ENCODE results near the gene FAM174C. TPM values are rescaled to one million over a fixed set of nuclear protein-coding genes. Genes with fewer than 3 reads are reported as not detected.
A peak's percentile ranks its signal among the peaks of the same experiment; 100 is the strongest.

FAM174C gene
- total and polyA plus RNA-seq, 4 donors: 14.6 to 79.8 (median 33.8) TPM

DNA sequence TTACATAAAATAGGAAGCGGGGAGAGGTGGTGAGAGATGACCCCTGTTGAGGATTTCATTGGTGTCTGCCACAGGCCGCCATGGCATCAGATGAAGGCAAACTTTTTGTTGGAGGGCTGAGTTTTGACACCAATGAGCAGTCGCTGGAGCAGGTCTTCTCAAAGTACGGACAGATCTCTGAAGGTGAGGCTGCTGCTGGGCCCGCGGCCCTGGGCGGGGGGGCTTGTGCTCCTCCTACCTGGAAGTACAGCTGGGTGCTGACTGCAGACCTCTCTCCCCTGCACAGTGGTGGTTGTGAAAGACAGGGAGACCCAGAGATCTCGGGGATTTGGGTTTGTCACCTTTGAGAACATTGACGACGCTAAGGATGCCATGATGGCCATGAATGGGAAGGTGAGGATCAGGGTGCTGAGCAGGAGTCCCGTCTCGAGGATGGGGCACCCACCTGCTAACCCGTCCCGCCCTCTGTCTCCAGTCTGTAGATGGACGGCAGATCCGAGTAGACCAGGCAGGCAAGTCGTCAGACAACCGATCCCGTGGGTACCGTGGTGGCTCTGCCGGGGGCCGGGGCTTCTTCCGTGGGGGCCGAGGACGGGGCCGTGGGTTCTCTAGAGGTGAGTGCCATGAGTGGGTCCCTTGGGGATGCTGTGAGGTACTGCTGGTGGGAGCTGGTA lies 4.3 kb upstream of the FAM174C start:
- TF ChIP-seq HNF4G (IDR thresholded peaks at IDR 0.05) (no peak), SP1 (IDR thresholded peaks at IDR 0.05) (no peak), EGR1 (IDR thresholded peaks at IDR 0.05; ENCODE audit: low read depth in 2 of 2) (no peak), JUND (IDR thresholded peaks at IDR 0.05) (no peak), RXRA (IDR thresholded peaks at IDR 0.05) (no peak), GABPA (IDR thresholded peaks at IDR 0.05 in 1 of 2, conservative IDR thresholded peaks at IDR 0.05 in 1 of 2) (no peak), ATF3 (IDR thresholded peaks at IDR 0.05) (no peak), FOXA2 (IDR thresholded peaks at IDR 0.05) (no peak), FOXA1 (IDR thresholded peaks at IDR 0.05) (no peak), NR2F2 (IDR thresholded peaks at IDR 0.05) (no peak), REST (IDR thresholded peaks at IDR 0.05) (no peak), TAF1 (conservative IDR thresholded peaks at IDR 0.05) (no peak), YY1 (IDR thresholded peaks at IDR 0.05) (no peak), RAD21 (IDR thresholded peaks at IDR 0.05) (no peak), HNF4A (conservative IDR thresholded peaks at IDR 0.05) (no peak)
- TF ChIP-seq, protein P1, sequence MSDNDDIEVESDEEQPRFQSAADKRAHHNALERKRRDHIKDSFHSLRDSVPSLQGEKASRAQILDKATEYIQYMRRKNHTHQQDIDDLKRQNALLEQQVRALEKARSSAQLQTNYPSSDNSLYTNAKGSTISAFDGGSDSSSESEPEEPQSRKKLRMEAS (IDR thresholded peaks at IDR 0.05): no peak
- TF ChIP-seq, protein P2, sequence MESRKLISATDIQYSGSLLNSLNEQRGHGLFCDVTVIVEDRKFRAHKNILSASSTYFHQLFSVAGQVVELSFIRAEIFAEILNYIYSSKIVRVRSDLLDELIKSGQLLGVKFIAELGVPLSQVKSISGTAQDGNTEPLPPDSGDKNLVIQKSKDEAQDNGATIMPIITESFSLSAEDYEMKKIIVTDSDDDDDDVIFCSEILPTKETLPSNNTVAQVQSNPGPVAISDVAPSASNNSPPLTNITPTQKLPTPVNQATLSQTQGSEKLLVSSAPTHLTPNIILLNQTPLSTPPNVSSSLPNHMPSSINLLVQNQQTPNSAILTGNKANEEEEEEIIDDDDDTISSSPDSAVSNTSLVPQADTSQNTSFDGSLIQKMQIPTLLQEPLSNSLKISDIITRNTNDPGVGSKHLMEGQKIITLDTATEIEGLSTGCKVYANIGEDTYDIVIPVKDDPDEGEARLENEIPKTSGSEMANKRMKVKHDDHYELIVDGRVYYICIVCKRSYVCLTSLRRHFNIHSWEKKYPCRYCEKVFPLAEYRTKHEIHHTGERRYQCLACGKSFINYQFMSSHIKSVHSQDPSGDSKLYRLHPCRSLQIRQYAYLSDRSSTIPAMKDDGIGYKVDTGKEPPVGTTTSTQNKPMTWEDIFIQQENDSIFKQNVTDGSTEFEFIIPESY (IDR thresholded peaks at IDR 0.05): no peak
- TF ChIP-seq, protein P3, sequence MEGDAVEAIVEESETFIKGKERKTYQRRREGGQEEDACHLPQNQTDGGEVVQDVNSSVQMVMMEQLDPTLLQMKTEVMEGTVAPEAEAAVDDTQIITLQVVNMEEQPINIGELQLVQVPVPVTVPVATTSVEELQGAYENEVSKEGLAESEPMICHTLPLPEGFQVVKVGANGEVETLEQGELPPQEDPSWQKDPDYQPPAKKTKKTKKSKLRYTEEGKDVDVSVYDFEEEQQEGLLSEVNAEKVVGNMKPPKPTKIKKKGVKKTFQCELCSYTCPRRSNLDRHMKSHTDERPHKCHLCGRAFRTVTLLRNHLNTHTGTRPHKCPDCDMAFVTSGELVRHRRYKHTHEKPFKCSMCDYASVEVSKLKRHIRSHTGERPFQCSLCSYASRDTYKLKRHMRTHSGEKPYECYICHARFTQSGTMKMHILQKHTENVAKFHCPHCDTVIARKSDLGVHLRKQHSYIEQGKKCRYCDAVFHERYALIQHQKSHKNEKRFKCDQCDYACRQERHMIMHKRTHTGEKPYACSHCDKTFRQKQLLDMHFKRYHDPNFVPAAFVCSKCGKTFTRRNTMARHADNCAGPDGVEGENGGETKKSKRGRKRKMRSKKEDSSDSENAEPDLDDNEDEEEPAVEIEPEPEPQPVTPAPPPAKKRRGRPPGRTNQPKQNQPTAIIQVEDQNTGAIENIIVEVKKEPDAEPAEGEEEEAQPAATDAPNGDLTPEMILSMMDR (IDR thresholded peaks at IDR 0.05; ENCODE audit: low read depth, low read length, missing input control): no peak
- Histone ChIP-seq H3K27me3 (ENCODE audit: control insufficient read depth in 4 of 4, insufficient read depth in 4 of 4, low read length in 3 of 4) (no peaks in the 10 kb centered on the region), H3K36me3 (ENCODE audit: control insufficient read depth in 4 of 4, insufficient read depth in 3 of 4, low read depth in 1 of 4, low read length in 3 of 4) (peaks cover 17 to 28% (median 21%) of the 10 kb centered on the region in 4 donors), H3K27ac (ENCODE audit: low read depth in 1 of 2, low read length in 2 of 2) (peak overlapping the region; percentile 90 to 91), H3K4me3 (ENCODE audit: low read depth in 1 of 3, low read length in 3 of 3) (peak overlapping the region; percentile 1 to 86 (median 77)), H3K9me3 (ENCODE audit: control insufficient read depth in 4 of 4, low read length in 3 of 4) (no peaks in the 10 kb centered on the region), H3K4me1 (ENCODE audit: control insufficient read depth in 4 of 4, insufficient read depth in 4 of 4, low read length in 3 of 4) (peaks cover 41 to 83% (median 71%) of the 10 kb centered on the region in 4 donors), H3K9ac (ENCODE audit: low read depth in 1 of 2, low read length in 2 of 2) (peak overlapping the region in 1 of 2 donors; percentile 60)
- DNase-seq (ENCODE audit: low spot score): no peak
- WGBS: 65% methylated on average over 26 of the region's 26 CpGs

Data from liver (tissue), 9 donors.